ENCODE measurements around the gene MAP3K15.

The MAP3K15 gene

GRCh38 chrX:19342331-19342906 lies 172.9 kb downstream of the MAP3K15 start:
- DNase-seq: no peak

GRCh38 chrX:19334945-19335626 lies 180.2 kb downstream of the MAP3K15 start:
- no peak for DNase-seq

GRCh38 chrX:19332983-19333382 lies 182.3 kb downstream of the MAP3K15 start:
- DNase-seq: no peak

DNA sequence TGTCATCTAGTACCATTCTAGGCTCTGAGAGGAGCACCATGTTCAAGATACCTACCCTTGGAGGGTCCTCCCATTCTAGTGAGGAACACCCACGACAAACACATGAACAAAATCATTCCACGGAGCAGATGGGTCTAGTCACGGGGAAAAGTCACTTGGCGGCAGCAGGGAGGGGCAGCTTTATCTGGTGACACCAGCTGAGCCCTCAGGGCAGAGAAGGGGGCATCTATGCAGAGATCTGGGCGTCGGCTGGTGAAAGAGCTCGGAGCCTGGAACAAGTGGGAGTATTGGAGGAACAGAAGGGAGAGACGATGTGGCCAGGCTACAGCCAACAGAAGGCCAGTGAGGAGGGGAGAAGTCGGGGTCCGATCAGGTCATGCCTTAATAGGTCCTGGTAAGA lies 183.5 kb downstream of the MAP3K15 start:
- DNase-seq: no peak

DNA sequence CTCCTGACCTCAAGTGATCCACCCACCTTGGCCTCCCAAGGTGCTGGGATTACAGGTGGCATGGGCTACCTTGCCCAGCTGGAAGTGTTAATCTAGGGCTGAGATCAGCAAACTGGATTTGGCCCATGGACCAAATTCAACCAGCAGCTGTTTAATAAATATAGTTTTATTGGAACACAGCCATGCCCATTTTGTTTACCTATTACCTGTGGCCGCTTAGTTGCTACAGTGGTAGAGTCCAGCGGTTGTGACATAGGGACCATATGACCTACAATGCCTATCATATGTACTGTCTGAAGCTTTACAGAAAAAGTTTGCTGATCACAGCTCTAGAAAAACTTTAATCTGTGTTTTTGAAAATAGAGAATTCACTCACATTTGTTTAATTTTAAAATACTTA lies 188.7 kb downstream of the MAP3K15 start:
- DNase-seq: no peak

All from stimulated activated CD4-positive, alpha-beta T cell treated with anti-CD3 and anti-CD28 coated beads, Interleukin-2, amount 100 ng/mL, for 48 hours (primary cell).